Mesodermal cell (in vitro differentiated cells): ENCODE data around the gene ANKRD13C.

Source experiments
- H3K27ac ChIP-seq: 2 replicates; pipeline ENCODE4 v1.7.0; 2013; ENCODE audit warnings: mild to moderate bottlenecking, low read depth, low read length, moderate library complexity; ENCODE audit not compliant: severe bottlenecking
- H3K36me3 ChIP-seq: 2 replicates; pipeline ENCODE4 v1.7.1; 2013; ENCODE audit warnings: mild to moderate bottlenecking, low read length, moderate library complexity; ENCODE audit not compliant: control insufficient read depth, insufficient read depth
- H3K4me1 ChIP-seq: one replicate; pipeline ENCODE4 v1.7.1; 2013; ENCODE audit warnings: mild to moderate bottlenecking, low read length; ENCODE audit not compliant: insufficient read depth, control insufficient read depth, poor library complexity, severe bottlenecking
- H3K4me3 ChIP-seq: 2 replicates; pipeline ENCODE4 v1.7.0; 2013; ENCODE audit warnings: low read length, control low read depth, mild to moderate bottlenecking; ENCODE audit not compliant: insufficient read depth, poor library complexity, severe bottlenecking; ENCODE audit errors: extremely low read depth
- H3K9me3 ChIP-seq: 2 replicates; pipeline ENCODE4 v1.7.1; 2013; ENCODE audit warnings: mild to moderate bottlenecking, low read length, moderate library complexity; ENCODE audit not compliant: control insufficient read depth
- WGBS, 2 experiments: methylation state at CpG; one replicate each; pipeline ENCODE4 v1.1.5; 2013; ENCODE audit warnings: missing lambda C conversion rate in 2 of 2; ENCODE audit not compliant: insufficient coverage in 2 of 2; 5-methylcytosine and 5-hydroxymethylcytosine counted together

Gene ANKRD13C

GRCh38 chr1:70295749-70296148, 58.8 kb downstream of the ANKRD13C start:
- Histone ChIP-seq H3K4me3 (no peak overlapping the region), H3K36me3 (peaks cover 51% of the 10 kb centered on the region), H3K4me1 (no peaks in the 10 kb centered on the region), H3K9me3 (no peaks in the 10 kb centered on the region), H3K27ac (no peak overlapping the region)
- WGBS, 2 experiments: no CpG with 5 or more reads among the region's 4 CpGs

GRCh38 chr1:70293186-70293843, 61.2 kb downstream of the ANKRD13C start:
- no peaks in the 10 kb centered on the region for H3K9me3 ChIP-seq
- H3K4me1 ChIP-seq: no peaks in the 10 kb centered on the region
- no peak overlapping the region for H3K27ac ChIP-seq
- no peak overlapping the region for H3K4me3 ChIP-seq
- peaks cover 48% of the 10 kb centered on the region for H3K36me3 ChIP-seq

GRCh38 chr1:70290218-70290617, 64.3 kb downstream of the ANKRD13C start:
- Histone ChIP-seq H3K4me1 (no peaks in the 10 kb centered on the region), H3K4me3 (no peak overlapping the region), H3K36me3 (peaks cover 50% of the 10 kb centered on the region), H3K9me3 (no peaks in the 10 kb centered on the region), H3K27ac (no peak overlapping the region)
- WGBS, 2 experiments: no CpG with 5 or more reads among the region's 1 CpG

GRCh38 chr1:70288166-70288565, 66.4 kb downstream of the ANKRD13C start:
- H3K4me1 ChIP-seq: no peaks in the 10 kb centered on the region
- no peak overlapping the region for H3K27ac ChIP-seq
- H3K36me3 ChIP-seq: peaks cover 41% of the 10 kb centered on the region
- no peak overlapping the region for H3K4me3 ChIP-seq
- H3K9me3 ChIP-seq: no peaks in the 10 kb centered on the region

GRCh38 chr1:70286453-70286852, 68.1 kb downstream of the ANKRD13C start:
- H3K9me3 ChIP-seq: no peaks in the 10 kb centered on the region

GRCh38 chr1:70284366-70284765, 70.2 kb downstream of the ANKRD13C start:
- H3K4me3 ChIP-seq: no peak overlapping the region
- no peak overlapping the region for H3K27ac ChIP-seq
- no peaks in the 10 kb centered on the region for H3K4me1 ChIP-seq
- no peaks in the 10 kb centered on the region for H3K9me3 ChIP-seq
- peaks cover 39% of the 10 kb centered on the region for H3K36me3 ChIP-seq
- 100% methylated on average over 1 of the region's 2 CpGs; no CpG with 5 or more reads in 1 of the 2 experiments for WGBS, 2 experiments

More at GRCh38 chr1:70286453-70286852, 68.1 kb downstream of the ANKRD13C start:
- Histone ChIP-seq H3K36me3 (peaks cover 38% of the 10 kb centered on the region), H3K4me1 (no peaks in the 10 kb centered on the region), H3K27ac (no peak overlapping the region), H3K4me3 (no peak overlapping the region)
- 96 to 100% methylated on average over 4 to 5 of the region's 5 CpGs for WGBS, 2 experiments

- Histone ChIP-seq H3K36me3 (peaks cover 40% of the 10 kb centered on the region), H3K27ac (no peak overlapping the region), H3K9me3 (no peaks in the 10 kb centered on the region), H3K4me3 (no peak overlapping the region), H3K4me1 (no peaks in the 10 kb centered on the region)
- WGBS, 2 experiments: 100% methylated on average over 1 of the region's 1 CpG; no CpG with 5 or more reads in 1 of the 2 experiments
Observed at GRCh38 chr1:70278710-70279109, 75.8 kb downstream of the ANKRD13C start.

- Histone ChIP-seq H3K36me3 (peaks cover 44% of the 10 kb centered on the region), H3K4me1 (no peaks in the 10 kb centered on the region), H3K27ac (no peak overlapping the region), H3K9me3 (no peaks in the 10 kb centered on the region), H3K4me3 (no peak overlapping the region)
- WGBS, 2 experiments: 82 to 97% methylated on average over 2 to 3 of the region's 5 CpGs
Observed at GRCh38 chr1:70277875-70278274, 76.6 kb downstream of the ANKRD13C start.

- Histone ChIP-seq H3K9me3 (no peaks in the 10 kb centered on the region), H3K4me1 (no peaks in the 10 kb centered on the region), H3K27ac (no peak overlapping the region), H3K4me3 (no peak overlapping the region), H3K36me3 (peaks cover 35% of the 10 kb centered on the region)
- WGBS, 2 experiments: no CpG with 5 or more reads among the region's 1 CpG
Observed at GRCh38 chr1:70265946-70266345, 88.6 kb downstream of the ANKRD13C start.

- peaks cover 29% of the 10 kb centered on the region for H3K36me3 ChIP-seq
- H3K4me1 ChIP-seq: no peaks in the 10 kb centered on the region
- peak overlapping the region; percentile 12 for H3K27ac ChIP-seq
- no peak overlapping the region for H3K4me3 ChIP-seq
- H3K9me3 ChIP-seq: no peaks in the 10 kb centered on the region
- WGBS, 2 experiments: 91 to 99% methylated on average over 7 of the region's 7 CpGs
Observed at GRCh38 chr1:70264839-70265238, 89.7 kb downstream of the ANKRD13C start.

GRCh38 chr1:70256664-70257063, 97.9 kb downstream of the ANKRD13C start:
- no peaks in the 10 kb centered on the region for H3K4me1 ChIP-seq
- no peak overlapping the region for H3K27ac ChIP-seq
- no peak overlapping the region for H3K4me3 ChIP-seq
- H3K36me3 ChIP-seq: peaks cover 13% of the 10 kb centered on the region
- WGBS, 2 experiments: 100% methylated on average over 1 of the region's 1 CpG; no CpG with 5 or more reads in 1 of the 2 experiments
- no peaks in the 10 kb centered on the region for H3K9me3 ChIP-seq
